ENCODE results near the gene MINK1.

Gene MINK1

DNA sequence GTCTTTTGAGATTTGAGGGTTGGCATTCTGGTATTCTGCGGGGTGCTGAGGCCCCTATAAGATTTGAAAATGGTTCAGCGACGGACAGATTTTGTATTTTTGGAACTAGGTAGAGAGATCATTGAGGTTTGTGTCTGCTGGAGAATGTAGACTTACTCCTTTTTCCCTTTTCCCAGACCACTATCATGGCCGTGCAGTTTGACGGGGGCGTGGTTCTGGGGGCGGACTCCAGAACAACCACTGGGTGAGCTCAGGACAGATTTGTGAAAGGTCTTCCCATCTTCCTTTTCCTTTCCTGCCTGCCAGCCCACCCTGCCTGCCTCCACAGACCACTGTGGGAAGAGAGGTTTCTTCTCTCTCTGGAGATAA is 36.6 kb upstream of the MINK1 start:
- peak overlapping the region; percentile 98 for H3K4me3 ChIP-seq (ENCODE audit: low read length)
- peak overlapping the region; percentile 97 for H3K9ac ChIP-seq (ENCODE audit: low read depth, low read length)
- H3K9me3 ChIP-seq (ENCODE audit: insufficient read depth, low read depth, low read length) = no peaks in the 10 kb centered on the region
- peaks cover 20% of the 10 kb centered on the region for H3K36me3 ChIP-seq (ENCODE audit: insufficient read depth, low read depth, low read length)
- no peaks in the 10 kb centered on the region for H3K4me1 ChIP-seq (ENCODE audit: insufficient read depth, low read length)
- H3K27me3 ChIP-seq (ENCODE audit: insufficient read depth, low read length) = peaks cover 12% of the 10 kb centered on the region; the same call in 1 of the 2 replicates
- peak overlapping the region; percentile 65 for H3K27ac ChIP-seq (ENCODE audit: low read length)

- Histone ChIP-seq H3K9me3 (ENCODE audit: insufficient read depth, low read depth, low read length) (no peaks in the 10 kb centered on the region), H3K4me3 (ENCODE audit: low read length) (no peak overlapping the region), H3K27me3 (ENCODE audit: insufficient read depth, low read length) (no peaks in the 10 kb centered on the region), H3K9ac (ENCODE audit: low read depth, low read length) (no peak overlapping the region), H3K36me3 (ENCODE audit: insufficient read depth, low read depth, low read length) (peaks cover 20% of the 10 kb centered on the region), H3K27ac (ENCODE audit: low read length) (no peak overlapping the region), H3K4me1 (ENCODE audit: insufficient read depth, low read length) (no peaks in the 10 kb centered on the region)
These were observed 32.5 kb upstream of the MINK1 start for GRCh38 chr17:4800462-4801196.

- Histone ChIP-seq H3K36me3 (ENCODE audit: insufficient read depth, low read depth, low read length) (peaks cover 18% of the 10 kb centered on the region), H3K9me3 (ENCODE audit: insufficient read depth, low read depth, low read length) (no peaks in the 10 kb centered on the region), H3K4me1 (ENCODE audit: insufficient read depth, low read length) (peaks cover 4% of the 10 kb centered on the region; the same call in 1 of the 2 replicates), H3K9ac (ENCODE audit: low read depth, low read length) (no peak within 1 kb of the TSS), H3K4me3 (ENCODE audit: low read length) (no peak within 1 kb of the TSS), H3K27me3 (ENCODE audit: insufficient read depth, low read length) (no peaks in the 10 kb centered on the region; the same call in 1 of the 2 replicates), H3K27ac (ENCODE audit: low read length) (no peak within 1 kb of the TSS)
These were observed 30.9 kb upstream of the MINK1 start, which contains the start of gene C17orf114 for GRCh38 chr17:4802228-4802627. TSS of gene C17orf114 (minus strand) at chr17:4802328.

- peaks cover 4% of the 10 kb centered on the region; the same call in 1 of the 2 replicates for H3K4me1 ChIP-seq (ENCODE audit: insufficient read depth, low read length)
- no peaks in the 10 kb centered on the region; the same call in 1 of the 2 replicates for H3K27me3 ChIP-seq (ENCODE audit: insufficient read depth, low read length)
- peak overlapping the region; percentile 49; the same call in 1 of the 2 replicates for H3K9ac ChIP-seq (ENCODE audit: low read depth, low read length)
- H3K27ac ChIP-seq (ENCODE audit: low read length) = no peak overlapping the region
- H3K4me3 ChIP-seq (ENCODE audit: low read length) = peak overlapping the region; percentile 77
- peaks cover 26% of the 10 kb centered on the region for H3K36me3 ChIP-seq (ENCODE audit: insufficient read depth, low read depth, low read length)
- no peaks in the 10 kb centered on the region for H3K9me3 ChIP-seq (ENCODE audit: insufficient read depth, low read depth, low read length)
These were observed 26.7 kb upstream of the MINK1 start for GRCh38 chr17:4806456-4806776.

DNA sequence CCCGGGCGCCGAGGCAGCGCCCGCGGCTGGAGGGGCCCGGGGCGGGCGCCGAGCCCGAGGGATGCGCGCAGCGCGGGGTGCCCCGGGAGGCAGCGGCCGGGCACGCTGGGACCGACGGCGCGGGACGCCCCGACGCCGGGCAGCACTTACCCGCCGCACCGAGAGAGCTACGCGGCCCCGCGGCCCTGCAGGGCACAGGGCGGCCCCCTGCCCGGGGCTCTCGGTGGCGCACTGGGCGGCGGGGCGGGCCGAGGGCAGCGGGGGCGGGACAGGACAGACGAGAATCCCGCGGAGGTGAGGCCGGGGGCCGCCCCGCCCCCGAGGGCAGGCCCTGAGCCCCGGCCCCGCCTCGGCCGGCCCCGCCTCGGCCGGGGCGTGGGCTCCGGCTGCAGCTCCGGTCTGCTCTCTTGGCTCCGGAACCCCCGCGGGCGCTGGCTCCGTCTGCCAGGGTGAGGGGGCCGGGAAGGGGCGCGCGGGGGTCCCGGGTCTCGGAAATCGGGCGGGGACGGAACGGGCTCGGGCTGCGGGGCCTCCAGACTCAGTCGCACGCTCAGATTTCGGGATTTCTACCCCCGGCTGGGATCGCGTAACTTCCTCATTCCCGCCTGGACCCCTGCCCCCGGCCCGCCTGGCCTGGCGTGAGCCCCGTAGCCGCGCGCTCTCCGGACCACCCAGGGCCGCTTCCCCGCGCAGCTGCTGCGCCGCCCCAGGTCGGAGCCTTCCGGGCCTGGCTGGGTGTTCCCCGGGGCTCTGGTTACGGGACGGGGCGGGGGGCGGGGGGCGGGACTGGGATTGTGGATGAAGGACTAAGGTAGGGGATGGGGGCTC is 26.1 kb upstream of the MINK1 start, which contains the start of gene PLD2:
Gene PLD2, plus strand, starts transcription at position 376 of the 828 bp plus-strand sequence. CDS start 621 bp downstream, outside the sequence.
- H3K27ac ChIP-seq (ENCODE audit: low read length) = no peak within 1 kb of the TSS
- peak within 1 kb of the TSS; percentile 69 for H3K9ac ChIP-seq (ENCODE audit: low read depth, low read length)

GRCh38 chr17:4807605-4808377 is 25.3 kb upstream of the MINK1 start:
- H3K27ac ChIP-seq (ENCODE audit: low read length) = no peak overlapping the region
- peak overlapping the region; percentile 77 for H3K4me3 ChIP-seq (ENCODE audit: low read length)
- H3K36me3 ChIP-seq (ENCODE audit: insufficient read depth, low read depth, low read length) = peaks cover 29% of the 10 kb centered on the region
- no peaks in the 10 kb centered on the region; the same call in 1 of the 2 replicates for H3K27me3 ChIP-seq (ENCODE audit: insufficient read depth, low read length)
- no peaks in the 10 kb centered on the region for H3K9me3 ChIP-seq (ENCODE audit: insufficient read depth, low read depth, low read length)
- peak overlapping the region; percentile 69; the same call in 1 of the 2 replicates for H3K9ac ChIP-seq (ENCODE audit: low read depth, low read length)
- peaks cover 4% of the 10 kb centered on the region; the same call in 1 of the 2 replicates for H3K4me1 ChIP-seq (ENCODE audit: insufficient read depth, low read length)

More for the DNA sequence above, 26.1 kb upstream of the MINK1 start, which contains the start of gene PLD2:
- H3K27me3 ChIP-seq (ENCODE audit: insufficient read depth, low read length) = no peaks in the 10 kb centered on the region; the same call in 1 of the 2 replicates
- H3K4me1 ChIP-seq (ENCODE audit: insufficient read depth, low read length) = peaks cover 4% of the 10 kb centered on the region; the same call in 1 of the 2 replicates
- H3K9me3 ChIP-seq (ENCODE audit: insufficient read depth, low read depth, low read length) = no peaks in the 10 kb centered on the region
- H3K4me3 ChIP-seq (ENCODE audit: low read length) = peak within 1 kb of the TSS; percentile 77
- H3K36me3 ChIP-seq (ENCODE audit: insufficient read depth, low read depth, low read length) = peaks cover 29% of the 10 kb centered on the region

GRCh38 chr17:4808378-4808767 is 24.8 kb upstream of the MINK1 start:
- H3K9ac ChIP-seq (ENCODE audit: low read depth, low read length) = no peak overlapping the region; the same call in 1 of the 2 replicates
- H3K27me3 ChIP-seq (ENCODE audit: insufficient read depth, low read length) = no peaks in the 10 kb centered on the region; the same call in 1 of the 2 replicates
- H3K27ac ChIP-seq (ENCODE audit: low read length) = no peak overlapping the region

GRCh38 chr17:4810696-4811290 is 22.3 kb upstream of the MINK1 start:
- Histone ChIP-seq H3K36me3 (ENCODE audit: insufficient read depth, low read depth, low read length) (peaks cover 36% of the 10 kb centered on the region), H3K27me3 (ENCODE audit: insufficient read depth, low read length) (no peaks in the 10 kb centered on the region; the same call in 1 of the 2 replicates), H3K4me3 (ENCODE audit: low read length) (no peak overlapping the region), H3K4me1 (ENCODE audit: insufficient read depth, low read length) (peaks cover 4% of the 10 kb centered on the region; the same call in 1 of the 2 replicates), H3K27ac (ENCODE audit: low read length) (no peak overlapping the region), H3K9ac (ENCODE audit: low read depth, low read length) (no peak overlapping the region), H3K9me3 (ENCODE audit: insufficient read depth, low read depth, low read length) (no peaks in the 10 kb centered on the region)

More at GRCh38 chr17:4808378-4808767, 24.8 kb upstream of the MINK1 start:
- H3K9me3 ChIP-seq (ENCODE audit: insufficient read depth, low read depth, low read length) = no peaks in the 10 kb centered on the region
- H3K36me3 ChIP-seq (ENCODE audit: insufficient read depth, low read depth, low read length) = peaks cover 29% of the 10 kb centered on the region
- H3K4me1 ChIP-seq (ENCODE audit: insufficient read depth, low read length) = peaks cover 4% of the 10 kb centered on the region; the same call in 1 of the 2 replicates
- no peak overlapping the region for H3K4me3 ChIP-seq (ENCODE audit: low read length)

DNA sequence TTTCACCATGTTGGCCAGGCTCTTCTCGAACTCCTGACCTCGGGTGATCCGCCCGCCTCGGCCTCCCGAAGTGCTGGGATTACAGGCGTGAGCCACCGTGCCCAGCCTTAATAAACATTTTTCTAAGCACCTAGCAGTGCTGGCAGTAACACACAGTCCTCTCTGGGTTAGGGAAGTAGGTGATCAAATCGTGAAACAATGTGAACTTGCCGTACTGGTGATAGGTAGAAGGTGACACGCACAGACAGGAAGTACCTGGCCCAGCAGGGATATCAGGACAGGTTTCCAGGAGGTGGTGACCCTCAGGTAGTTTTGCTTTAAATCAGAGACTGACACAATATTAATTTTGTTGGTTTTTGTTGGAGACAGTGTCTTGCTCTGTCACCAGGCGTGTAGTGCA is 21.7 kb upstream of the MINK1 start:
- no peak overlapping the region for H3K27ac ChIP-seq (ENCODE audit: low read length)
- H3K9ac ChIP-seq (ENCODE audit: low read depth, low read length) = no peak overlapping the region
- H3K27me3 ChIP-seq (ENCODE audit: insufficient read depth, low read length) = no peaks in the 10 kb centered on the region
- H3K9me3 ChIP-seq (ENCODE audit: insufficient read depth, low read depth, low read length) = no peaks in the 10 kb centered on the region
- H3K36me3 ChIP-seq (ENCODE audit: insufficient read depth, low read depth, low read length) = peaks cover 43% of the 10 kb centered on the region
- no peaks in the 10 kb centered on the region for H3K4me1 ChIP-seq (ENCODE audit: insufficient read depth, low read length)
- H3K4me3 ChIP-seq (ENCODE audit: low read length) = no peak overlapping the region

DNA sequence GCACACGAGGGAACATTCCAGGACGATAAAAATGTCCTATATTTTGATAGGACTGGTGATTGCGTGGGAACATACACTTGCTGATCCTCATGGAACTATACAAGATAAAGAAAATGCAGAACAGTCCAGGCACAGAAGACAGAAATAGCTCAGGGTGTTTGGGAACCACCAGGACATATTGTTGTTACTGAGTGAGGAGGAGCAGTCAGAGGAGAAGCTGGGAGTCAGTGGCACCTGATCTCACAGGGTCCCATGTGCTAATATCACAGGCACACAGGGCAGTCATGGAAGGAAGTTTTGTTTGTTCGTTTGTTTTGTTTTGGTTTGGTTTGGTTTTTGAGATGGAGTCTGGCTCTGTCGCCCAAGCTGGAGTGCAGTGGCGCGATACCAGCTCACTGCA is 20.4 kb upstream of the MINK1 start:
- Histone ChIP-seq H3K36me3 (ENCODE audit: insufficient read depth, low read depth, low read length) (peaks cover 54% of the 10 kb centered on the region), H3K9ac (ENCODE audit: low read depth, low read length) (no peak overlapping the region), H3K9me3 (ENCODE audit: insufficient read depth, low read depth, low read length) (no peaks in the 10 kb centered on the region), H3K27ac (ENCODE audit: low read length) (no peak overlapping the region), H3K4me3 (ENCODE audit: low read length) (no peak overlapping the region), H3K27me3 (ENCODE audit: insufficient read depth, low read length) (no peaks in the 10 kb centered on the region), H3K4me1 (ENCODE audit: insufficient read depth, low read length) (no peaks in the 10 kb centered on the region)
